ENCODE data around the gene TRIM40.

TRIM40 gene

GRCh38 chr6:30150671-30151395 is 14.9 kb downstream of the TRIM40 start:
- FAIRE-seq = no peak
- TF ChIP-seq CTCF (IDR thresholded peaks at IDR 0.05; ENCODE audit: insufficient read depth, missing control alignments) = no peak
- no peak for DNase-seq (ENCODE audit: insufficient read length, low spot score)

GRCh38 chr6:30151580-30151979 is 15.6 kb downstream of the TRIM40 start:
- TF ChIP-seq CTCF (IDR thresholded peaks at IDR 0.05; ENCODE audit: insufficient read depth, missing control alignments) = no peak
- no peak for DNase-seq (ENCODE audit: insufficient read length, low spot score)
- no peak for FAIRE-seq

- no peak for FAIRE-seq
- no peak for DNase-seq (ENCODE audit: insufficient read length, low spot score)
- TF ChIP-seq CTCF (IDR thresholded peaks at IDR 0.05; ENCODE audit: insufficient read depth, missing control alignments) = no peak
These were observed 16.2 kb downstream of the TRIM40 start for GRCh38 chr6:30152016-30152673.

GRCh38 chr6:30152910-30153610 is 17.1 kb downstream of the TRIM40 start:
- TF ChIP-seq CTCF (IDR thresholded peaks at IDR 0.05; ENCODE audit: insufficient read depth, missing control alignments) = no peak
- DNase-seq (ENCODE audit: insufficient read length, low spot score) = no peak
- FAIRE-seq = no peak

- FAIRE-seq (no peak), DNase-seq (ENCODE audit: insufficient read length, low spot score) (no peak)
- TF ChIP-seq CTCF (IDR thresholded peaks at IDR 0.05; ENCODE audit: insufficient read depth, missing control alignments) = no peak
These were observed 18.1 kb downstream of the TRIM40 start for GRCh38 chr6:30154061-30154460.

GRCh38 chr6:30154709-30155519 is 19.0 kb downstream of the TRIM40 start:
- TF ChIP-seq CTCF (IDR thresholded peaks at IDR 0.05; ENCODE audit: insufficient read depth, missing control alignments) = no peak
- FAIRE-seq (no peak), DNase-seq (ENCODE audit: insufficient read length, low spot score) (no peak)
